ENCODE measurements around the gene PTTG1.
A peak's percentile ranks its signal among the peaks of the same experiment; 100 is the strongest.

PTTG1 gene

DNA sequence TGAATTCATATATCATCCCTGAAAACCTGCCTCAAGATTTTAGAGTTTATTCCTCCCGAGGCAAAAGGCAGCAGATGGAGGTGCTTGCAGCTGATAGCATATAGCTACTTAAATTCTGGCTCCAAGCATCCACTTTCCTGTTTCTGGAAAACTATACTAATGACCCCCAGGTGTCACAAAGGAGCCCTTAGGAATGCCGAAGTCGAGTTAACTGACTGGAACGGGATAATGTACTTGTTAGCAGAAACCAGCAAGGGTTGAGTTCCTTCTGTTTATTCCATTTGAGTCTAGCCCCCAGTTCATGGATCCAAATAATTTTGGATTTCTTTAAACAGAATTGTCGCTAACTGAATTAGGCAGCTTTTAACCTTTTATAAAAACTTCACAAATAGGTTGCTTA is 44.5 kb downstream of the PTTG1 start:
- H3K9me3 ChIP-seq (ENCODE audit: insufficient read depth, low read length, severe bottlenecking) = peaks cover 3% of the 10 kb centered on the region
- no peaks in the 10 kb centered on the region for H3K36me3 ChIP-seq (ENCODE audit: insufficient read depth, low read length)
- no peak overlapping the region for H2AFZ ChIP-seq (ENCODE audit: low read depth, low read length)
- no peak for DNase-seq
- no peak overlapping the region for H3K4me3 ChIP-seq (ENCODE audit: low read depth in 1 of 2, low read length in 2 of 2)
- H3K9ac ChIP-seq (ENCODE audit: low read depth, low read length) = no peak overlapping the region
- TF ChIP-seq, protein P1, sequence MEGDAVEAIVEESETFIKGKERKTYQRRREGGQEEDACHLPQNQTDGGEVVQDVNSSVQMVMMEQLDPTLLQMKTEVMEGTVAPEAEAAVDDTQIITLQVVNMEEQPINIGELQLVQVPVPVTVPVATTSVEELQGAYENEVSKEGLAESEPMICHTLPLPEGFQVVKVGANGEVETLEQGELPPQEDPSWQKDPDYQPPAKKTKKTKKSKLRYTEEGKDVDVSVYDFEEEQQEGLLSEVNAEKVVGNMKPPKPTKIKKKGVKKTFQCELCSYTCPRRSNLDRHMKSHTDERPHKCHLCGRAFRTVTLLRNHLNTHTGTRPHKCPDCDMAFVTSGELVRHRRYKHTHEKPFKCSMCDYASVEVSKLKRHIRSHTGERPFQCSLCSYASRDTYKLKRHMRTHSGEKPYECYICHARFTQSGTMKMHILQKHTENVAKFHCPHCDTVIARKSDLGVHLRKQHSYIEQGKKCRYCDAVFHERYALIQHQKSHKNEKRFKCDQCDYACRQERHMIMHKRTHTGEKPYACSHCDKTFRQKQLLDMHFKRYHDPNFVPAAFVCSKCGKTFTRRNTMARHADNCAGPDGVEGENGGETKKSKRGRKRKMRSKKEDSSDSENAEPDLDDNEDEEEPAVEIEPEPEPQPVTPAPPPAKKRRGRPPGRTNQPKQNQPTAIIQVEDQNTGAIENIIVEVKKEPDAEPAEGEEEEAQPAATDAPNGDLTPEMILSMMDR (IDR thresholded peaks at IDR 0.05; ENCODE audit: borderline replicate concordance, extremely low read depth, low read length, poor library complexity, severe bottlenecking) = no peak
- TF ChIP-seq EZH2 (IDR thresholded peaks at IDR 0.05; ENCODE audit: borderline replicate concordance, low read depth, low read length, severe bottlenecking) = no peak
- no peaks in the 10 kb centered on the region for H4K20me1 ChIP-seq (ENCODE audit: insufficient read depth, low read length)
- ATAC-seq (ENCODE audit: insufficient read depth, low read depth) = no peak
- no peak overlapping the region for H3K27ac ChIP-seq (ENCODE audit: low read length)
- peaks cover 52% of the 10 kb centered on the region for H3K4me1 ChIP-seq (ENCODE audit: insufficient read depth, low read length)
- no peak overlapping the region for H3K4me2 ChIP-seq (ENCODE audit: insufficient read depth, low read length)
- H3K27me3 ChIP-seq (ENCODE audit: insufficient read depth, low read length, poor library complexity) = no peaks in the 10 kb centered on the region
- H3K79me2 ChIP-seq (ENCODE audit: insufficient read depth, low read length) = peaks cover 3% of the 10 kb centered on the region; the same call in 1 of the 2 replicates

DNA sequence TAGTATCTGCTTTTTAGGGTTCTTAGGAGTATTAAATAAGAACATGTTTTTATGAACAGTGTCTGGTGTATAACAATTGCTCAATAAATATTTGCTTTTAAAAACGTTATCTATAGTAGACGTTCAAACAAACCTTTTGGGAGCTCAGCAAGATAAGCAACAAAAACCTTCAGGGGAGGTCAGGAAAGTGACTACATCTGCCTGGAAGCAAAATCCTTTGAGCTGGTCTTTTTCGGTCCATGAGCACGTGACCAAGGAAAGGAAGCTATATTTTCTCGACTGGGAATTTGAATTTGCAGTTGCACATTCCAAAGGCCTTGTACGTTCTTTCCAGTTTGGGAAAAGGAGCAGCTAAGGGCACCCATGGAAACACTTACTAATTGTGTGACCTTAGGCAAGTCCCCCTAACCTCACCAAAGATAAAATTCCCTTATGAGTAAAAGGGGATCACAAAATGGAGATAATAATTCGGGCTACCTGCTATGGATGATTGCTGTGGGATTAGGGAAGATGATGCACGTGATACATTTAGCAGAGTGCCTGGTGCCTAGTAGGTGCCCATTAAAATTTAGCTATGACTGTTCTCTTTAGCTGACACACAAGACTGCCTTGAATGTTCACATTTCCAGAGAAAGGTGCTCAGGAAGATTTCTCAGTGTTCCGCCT is 45.4 kb downstream of the PTTG1 start:
- Histone ChIP-seq H3K79me2 (ENCODE audit: insufficient read depth, low read length) (peaks cover 3% of the 10 kb centered on the region; the same call in 1 of the 2 replicates), H3K9me3 (ENCODE audit: insufficient read depth, low read length, severe bottlenecking) (no peaks in the 10 kb centered on the region), H3K4me2 (ENCODE audit: insufficient read depth, low read length) (peak overlapping the region; percentile 62), H3K27me3 (ENCODE audit: insufficient read depth, low read length, poor library complexity) (no peaks in the 10 kb centered on the region), H3K36me3 (ENCODE audit: insufficient read depth, low read length) (no peaks in the 10 kb centered on the region), H3K4me3 (ENCODE audit: low read depth in 1 of 2, low read length in 2 of 2) (peak overlapping the region in 1 of 2 experiments; percentile 43; a peak in 2 of 4 replicates), H3K9ac (ENCODE audit: low read depth, low read length) (peak overlapping the region; percentile 47), H2AFZ (ENCODE audit: low read depth, low read length) (peak overlapping the region; percentile 65), H3K27ac (ENCODE audit: low read length) (peak overlapping the region; percentile 82), H3K4me1 (ENCODE audit: insufficient read depth, low read length) (peaks cover 61% of the 10 kb centered on the region), H4K20me1 (ENCODE audit: insufficient read depth, low read length) (no peaks in the 10 kb centered on the region)
- no peak for DNase-seq
- TF ChIP-seq, protein P1 (IDR thresholded peaks at IDR 0.05; ENCODE audit: borderline replicate concordance, extremely low read depth, low read length, poor library complexity, severe bottlenecking) = no peak
- no peak for TF ChIP-seq EZH2 (IDR thresholded peaks at IDR 0.05; ENCODE audit: borderline replicate concordance, low read depth, low read length, severe bottlenecking)
- ATAC-seq (ENCODE audit: insufficient read depth, low read depth) = no peak; the same call in 1 of the 3 replicates

DNA sequence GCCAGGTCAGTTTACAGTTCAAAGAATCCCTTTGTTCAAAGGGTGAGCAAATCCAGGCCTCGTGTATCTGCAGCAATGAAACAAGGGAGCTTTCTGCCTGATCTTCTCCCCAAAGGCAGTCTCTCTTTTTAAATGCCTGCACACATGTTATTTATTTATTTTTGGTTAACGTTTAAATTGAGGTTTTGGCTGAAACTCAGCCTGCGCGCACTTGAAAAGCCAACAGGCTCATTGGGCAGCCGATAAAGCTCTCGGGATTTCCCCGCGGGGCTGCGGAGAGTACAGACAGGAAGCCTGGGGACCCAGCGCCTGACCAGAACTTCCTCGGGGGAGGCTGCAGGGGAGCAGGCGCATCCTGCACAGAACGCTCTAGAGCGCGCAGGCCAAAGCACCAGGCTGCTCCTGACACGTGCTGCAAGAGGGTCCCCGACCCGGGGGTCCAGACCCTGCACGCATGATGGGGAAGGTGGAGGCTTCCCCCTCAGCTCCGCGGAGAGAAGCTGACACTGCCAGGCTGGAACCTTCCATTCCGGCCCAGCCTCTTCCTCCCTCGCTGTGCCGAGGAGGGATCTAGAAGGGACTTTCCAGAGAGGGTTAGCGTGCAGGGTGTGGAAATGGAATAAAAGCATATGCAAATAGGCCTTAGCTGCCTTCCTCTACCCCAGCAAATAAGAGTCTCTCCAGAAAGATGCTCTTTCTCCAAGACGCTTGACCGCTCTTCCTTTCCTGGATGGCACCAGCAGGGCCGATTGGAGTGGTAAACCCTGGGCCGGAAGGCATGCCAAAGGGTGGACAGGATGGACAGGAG is 46.1 kb downstream of the PTTG1 start:
- Histone ChIP-seq H3K4me3 (ENCODE audit: low read depth in 1 of 2, low read length in 2 of 2) (peak overlapping the region in 1 of 2 experiments; percentile 48; a peak in 2 of 4 replicates), H3K4me2 (ENCODE audit: insufficient read depth, low read length) (peak overlapping the region; percentile 62), H3K36me3 (ENCODE audit: insufficient read depth, low read length) (no peaks in the 10 kb centered on the region), H2AFZ (ENCODE audit: low read depth, low read length) (peak overlapping the region; percentile 65), H3K79me2 (ENCODE audit: insufficient read depth, low read length) (peaks cover 3% of the 10 kb centered on the region; the same call in 1 of the 2 replicates), H4K20me1 (ENCODE audit: insufficient read depth, low read length) (no peaks in the 10 kb centered on the region), H3K9me3 (ENCODE audit: insufficient read depth, low read length, severe bottlenecking) (no peaks in the 10 kb centered on the region), H3K9ac (ENCODE audit: low read depth, low read length) (peak overlapping the region; percentile 47), H3K27ac (ENCODE audit: low read length) (peak overlapping the region; percentile 82), H3K27me3 (ENCODE audit: insufficient read depth, low read length, poor library complexity) (no peaks in the 10 kb centered on the region), H3K4me1 (ENCODE audit: insufficient read depth, low read length) (peaks cover 61% of the 10 kb centered on the region)
- TF ChIP-seq EZH2 (IDR thresholded peaks at IDR 0.05; ENCODE audit: borderline replicate concordance, low read depth, low read length, severe bottlenecking) = no peak
- TF ChIP-seq, protein P1 (IDR thresholded peaks at IDR 0.05; ENCODE audit: borderline replicate concordance, extremely low read depth, low read length, poor library complexity, severe bottlenecking) = no peak
- peak; percentile 93 for ATAC-seq (ENCODE audit: insufficient read depth, low read depth)
- DNase-seq = peak; percentile 86

Data from DND-41 (cell line).